Gastrocnemius medialis (tissue), 4 donors: ENCODE measurements around the gene KIRREL1. TPM values are rescaled to one million over a fixed set of nuclear protein-coding genes. Genes with fewer than 3 reads are reported as not detected.

Experiments used
- ATAC-seq, 2 donors: fragments of 150-250 bp; one replicate each; pipeline ENCODE4 v1.9.1; 2016
- DNase-seq, 2 donors: peaks; one replicate each; pipeline ENCODE4 v3.0.0-alpha.2; 2019
- H3K27ac ChIP-seq, 4 donors: fragments of 200-600 bp; sonication (generic); 1 replicate in 1 of 4; 2 replicates in 3 of 4; pipeline ENCODE4 v1.5.1; 2016 to 2018; ENCODE audit warnings: mild to moderate bottlenecking in 2 of 4, moderate library complexity in 1 of 4
- H3K27me3 ChIP-seq, 3 donors: fragments of 200-600 bp; sonication (generic) in 2 of 3; 1 replicate in 1 of 3; 2 replicates in 2 of 3; pipeline versions ENCODE4 v1.5.1 to v1.6.0; 2016 to 2019; ENCODE audit warnings: mild to moderate bottlenecking in 1 of 3, moderate library complexity in 1 of 3
- H3K36me3 ChIP-seq, 2 donors: fragments of 200-600 bp; sonication (generic) in 1 of 2; one replicate each; pipeline ENCODE4 v1.5.1; 2017 to 2018
- H3K4me1 ChIP-seq, 2 donors: fragments of 200-600 bp; sonication (generic) in 1 of 2; one replicate each; pipeline ENCODE4 v1.5.1; 2016 to 2017; ENCODE audit warnings: mild to moderate bottlenecking in 2 of 2
- H3K4me3 ChIP-seq, 4 donors: fragments of 200-600 bp; sonication (generic) in 3 of 4; 1 replicate in 1 of 4; 2 replicates in 3 of 4; pipeline ENCODE4 v1.5.1; 2016 to 2019; ENCODE audit warnings: mild to moderate bottlenecking in 2 of 4
- H3K9me3 ChIP-seq, 3 donors: fragments of 200-600 bp; sonication (generic) in 2 of 3; 1 replicate in 1 of 3; 2 replicates in 2 of 3; pipeline ENCODE4 v1.5.1; 2016 to 2019
- CTCF ChIP-seq, 5 experiments: fragments of 450-650 bp in 3 of 5; fragments of 200-600 bp in 2 of 5; sonication (generic) in 2 of 5; IDR thresholded peaks in 4 of 5; conservative IDR thresholded peaks in 1 of 5; 1 replicate in 4 of 5; 2 replicates in 1 of 5; pipeline ENCODE4 v1.5.1; 2016 to 2019; ENCODE audit warnings: antibody characterized with exemption in 5 of 5, mild to moderate bottlenecking in 3 of 5, moderate library complexity in 3 of 5
- POLR2A ChIP-seq, 2 donors: fragments of 450-650 bp; IDR thresholded peaks; one replicate each; pipeline ENCODE4 v1.6.1; 2017; ENCODE audit warnings: antibody characterized with exemption in 2 of 2, mild to moderate bottlenecking in 2 of 2, moderate library complexity in 2 of 2
- in situ Hi-C, 4 donors: fragments of 200-750 bp; cut with MboI; loops; one replicate each; pipeline versions ENCODE4 v1.15.0 to v1.8.0; 2017; ENCODE audit warnings: low sequenced_read_pairs in 4 of 4
- intact Hi-C: fragments of 100-400 bp; cut with DNase I; formaldehyde crosslinking; loops from one replicate; pipeline ENCODE4 v1.15.1; 2023; ENCODE audit warnings: low total_unique reads
- total RNA-seq, 4 donors: library from RNA; depleted of rRNA; stranded (reverse); fragments of >200 nt; gene quantifications; one replicate each; pipeline versions ENCODE4 v1.1.0 to v1.2.3, GENCODE V29; 2016

KIRREL1 gene
- total RNA-seq, 4 donors from 2014 or later, result 2.8 to 15.1 (median 6.6) TPM

GRCh38 chr1:157952601-157953000 lies 40.8 kb upstream of the KIRREL1 start:
- no peaks in the 10 kb centered on the region for H3K36me3 ChIP-seq
- no peaks in the 10 kb centered on the region for H3K9me3 ChIP-seq
- DNase-seq, result no peak
- no peak overlapping the region for H3K4me3 ChIP-seq
- in situ Hi-C loops, result loop anchor here in 1 of 4 donors (25.0 kb wide), 1 partner anchor 1035 kb away; no protein-coding TSS in a partner anchor
- intact Hi-C loops, result no loop called here
- H3K27ac ChIP-seq, result no peak overlapping the region
- ATAC-seq, result no peak
- TF ChIP-seq CTCF (IDR thresholded peaks at IDR 0.05 in 4 of 5, conservative IDR thresholded peaks at IDR 0.05 in 1 of 5) (no peak), POLR2A (IDR thresholded peaks at IDR 0.05) (no peak)
- H3K27me3 ChIP-seq, result no peaks in the 10 kb centered on the region
- no peaks in the 10 kb centered on the region for H3K4me1 ChIP-seq

DNA sequence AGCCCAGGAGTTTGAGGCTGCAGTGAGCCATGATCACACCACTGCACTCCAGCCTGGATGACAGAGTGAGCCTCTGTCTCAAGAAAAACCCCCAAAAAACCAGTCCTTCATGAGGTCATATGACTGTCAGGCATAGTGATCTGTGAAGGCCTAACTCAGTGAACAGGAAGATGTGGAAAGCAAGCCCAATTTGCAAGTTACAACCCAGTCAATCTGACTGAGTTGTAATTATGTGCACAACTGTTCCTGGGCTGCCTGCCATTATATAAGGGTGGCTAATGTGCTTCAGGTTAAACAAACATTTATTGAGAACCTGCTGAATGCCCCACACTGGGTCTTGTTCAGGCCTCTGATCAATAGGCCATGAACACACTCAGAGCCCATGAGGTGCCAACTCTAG lies 38.2 kb upstream of the KIRREL1 start:
- Histone ChIP-seq H3K4me3 (no peak overlapping the region), H3K9me3 (no peaks in the 10 kb centered on the region), H3K27ac (no peak overlapping the region), H3K4me1 (no peaks in the 10 kb centered on the region), H3K36me3 (no peaks in the 10 kb centered on the region), H3K27me3 (peaks cover 0 to 8% (median 1%) of the 10 kb centered on the region in 3 donors)
- ATAC-seq (no peak), DNase-seq (no peak)
- TF ChIP-seq CTCF (IDR thresholded peaks at IDR 0.05 in 4 of 5, conservative IDR thresholded peaks at IDR 0.05 in 1 of 5), result no peak
- no peak for TF ChIP-seq POLR2A (IDR thresholded peaks at IDR 0.05)
- intact Hi-C loops, result no loop called here
- in situ Hi-C loops, result loop anchor here in 1 of 4 donors (25.0 kb wide), 1 partner anchor 1032 kb away; no protein-coding TSS in a partner anchor

DNA sequence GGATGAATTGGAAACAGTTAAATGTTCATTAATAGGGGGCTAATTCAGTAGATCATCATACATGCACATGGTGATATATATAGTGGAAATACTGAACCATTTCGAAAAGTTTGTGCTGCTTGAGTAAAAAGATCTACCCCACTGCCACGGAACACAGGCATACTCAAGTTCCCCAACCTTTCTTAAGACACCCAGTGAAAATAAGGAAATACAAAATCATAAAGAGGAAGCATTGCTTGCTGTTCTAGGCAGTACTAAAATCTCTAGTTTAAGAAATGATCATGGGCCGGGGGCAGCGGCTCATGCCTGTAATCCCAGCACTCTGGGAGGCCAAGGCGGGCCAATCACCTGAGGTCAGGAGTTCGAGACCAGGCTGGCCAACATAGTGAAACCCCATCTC lies 37.6 kb upstream of the KIRREL1 start:
- H3K36me3 ChIP-seq, result no peaks in the 10 kb centered on the region
- H3K4me1 ChIP-seq, result no peaks in the 10 kb centered on the region
- no peaks in the 10 kb centered on the region for H3K9me3 ChIP-seq
- in situ Hi-C loops (loop anchor here in 1 of 4 donors (25.0 kb wide), 1 partner anchor 1031 kb away; no protein-coding TSS in a partner anchor), intact Hi-C loops (no loop called here)
- TF ChIP-seq POLR2A (IDR thresholded peaks at IDR 0.05) (no peak), CTCF (IDR thresholded peaks at IDR 0.05 in 4 of 5, conservative IDR thresholded peaks at IDR 0.05 in 1 of 5) (no peak)
- no peak overlapping the region for H3K4me3 ChIP-seq
- no peak overlapping the region for H3K27ac ChIP-seq
- ATAC-seq (no peak), DNase-seq (no peak)
- H3K27me3 ChIP-seq, result peaks cover 0 to 8% (median 4%) of the 10 kb centered on the region in 3 donors

DNA sequence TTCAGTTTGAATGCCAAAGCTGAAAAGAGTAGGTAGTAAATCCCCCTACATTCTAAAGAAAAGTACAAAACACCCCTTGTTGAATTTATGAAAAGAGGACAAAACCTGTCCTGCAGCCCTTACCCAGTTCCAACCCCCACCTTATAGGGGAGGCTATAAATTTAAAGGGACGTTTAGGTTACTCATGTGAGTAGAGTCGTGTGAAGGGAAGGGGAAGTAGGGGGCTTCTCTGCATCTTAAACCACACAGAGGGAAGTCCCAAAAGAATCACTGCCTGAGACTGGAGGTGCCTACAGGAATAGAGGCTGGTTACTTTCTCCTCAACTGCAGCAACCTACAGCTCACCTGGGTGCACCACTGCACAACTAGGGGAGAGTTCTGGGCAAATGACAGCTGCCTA lies 36.7 kb upstream of the KIRREL1 start:
- H3K4me3 ChIP-seq, result no peak overlapping the region
- no peaks in the 10 kb centered on the region for H3K4me1 ChIP-seq
- DNase-seq, result no peak
- H3K27me3 ChIP-seq, result peaks cover 0 to 8% (median 8%) of the 10 kb centered on the region in 3 donors
- H3K9me3 ChIP-seq, result no peaks in the 10 kb centered on the region
- no peaks in the 10 kb centered on the region for H3K36me3 ChIP-seq
- in situ Hi-C loops, result loop anchor here in 1 of 4 donors (25.0 kb wide), 1 partner anchor 1031 kb away; no protein-coding TSS in a partner anchor
- intact Hi-C loops, result no loop called here
- no peak for TF ChIP-seq CTCF (IDR thresholded peaks at IDR 0.05 in 4 of 5, conservative IDR thresholded peaks at IDR 0.05 in 1 of 5)
- TF ChIP-seq POLR2A (IDR thresholded peaks at IDR 0.05), result no peak
- ATAC-seq, result no peak
- H3K27ac ChIP-seq, result no peak overlapping the region

- H3K4me3 ChIP-seq, result no peak overlapping the region
- no peaks in the 10 kb centered on the region for H3K9me3 ChIP-seq
- no peak overlapping the region for H3K27ac ChIP-seq
- H3K27me3 ChIP-seq, result peaks cover 0 to 8% (median 8%) of the 10 kb centered on the region in 3 donors
- ATAC-seq (no peak), DNase-seq (no peak)
- H3K36me3 ChIP-seq, result no peaks in the 10 kb centered on the region
- intact Hi-C loops (no loop called here), in situ Hi-C loops (loop anchor here in 1 of 4 donors (25.0 kb wide), 1 partner anchor 1029 kb away; no protein-coding TSS in a partner anchor)
- TF ChIP-seq CTCF (IDR thresholded peaks at IDR 0.05 in 4 of 5, conservative IDR thresholded peaks at IDR 0.05 in 1 of 5), result no peak
- no peak for TF ChIP-seq POLR2A (IDR thresholded peaks at IDR 0.05)
- H3K4me1 ChIP-seq, result no peaks in the 10 kb centered on the region
These were observed 35.2 kb upstream of the KIRREL1 start for GRCh38 chr1:157958263-157958662.
